ENCODE data around the gene JPT1.
A peak's percentile ranks its signal among the peaks of the same experiment; 100 is the strongest.
"Not testable (repeated sequence)": the region's sequence is repeated elsewhere in the genome, so short reads cannot be mapped to it uniquely, and the experiment has no call there.

The JPT1 gene

GRCh38 chr17:75154195-75155106 is at the start of gene JPT1:
JPT1 (minus strand) TSS chr17:75154512; CDS start chr17:75154397, 115 bp downstream.
- DNase-seq, result peak; percentile 99

- DNase-seq, result no peak
These were observed 45.7 kb upstream of the JPT1 start for GRCh38 chr17:75199886-75200618.

- DNase-seq, result no peak
These were observed 40.6 kb upstream of the JPT1 start for GRCh38 chr17:75194879-75195278.

DNA sequence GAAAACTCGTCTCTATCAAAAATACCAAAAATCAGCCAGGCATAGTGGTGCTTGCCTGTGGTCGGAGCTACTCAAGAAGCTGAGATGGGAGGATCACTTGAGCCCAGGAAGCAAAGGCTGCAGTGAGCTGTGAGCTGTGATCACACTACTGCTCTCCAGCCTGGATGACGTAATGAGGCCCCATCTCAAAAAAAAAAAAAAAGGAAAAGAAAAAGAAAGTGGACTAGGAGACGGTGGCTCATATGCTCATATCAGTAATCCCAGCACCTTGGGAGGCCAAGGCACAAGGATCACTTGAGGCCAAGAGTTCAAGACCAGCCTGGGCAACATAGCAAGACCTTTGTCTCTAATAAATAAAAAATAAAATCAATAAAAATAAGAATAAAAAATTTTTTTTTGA is 37.3 kb upstream of the JPT1 start:
- DNase-seq, result peak; percentile 80

DNA sequence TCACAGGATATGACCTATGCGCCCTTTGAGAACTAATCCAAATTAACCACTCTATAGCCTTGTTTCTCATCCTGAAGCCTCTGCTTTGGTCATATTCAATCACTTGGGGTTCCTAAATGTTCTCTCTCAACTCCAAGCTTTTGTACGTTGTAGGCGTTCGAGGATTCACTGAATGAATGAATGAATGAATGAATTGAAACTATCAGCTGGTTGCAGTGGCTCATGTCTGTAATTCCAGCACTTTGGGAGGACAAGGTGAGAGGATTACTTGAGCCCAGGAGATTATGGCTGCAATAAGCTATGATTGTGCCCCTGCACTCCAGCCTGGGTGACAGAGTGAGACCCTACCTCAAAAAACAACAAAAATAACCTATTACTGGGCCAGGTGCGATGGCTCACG is 34.3 kb upstream of the JPT1 start:
- DNase-seq, result no peak

- DNase-seq, result no peak
These were observed 29.9 kb upstream of the JPT1 start for GRCh38 chr17:75183999-75184884.

DNA sequence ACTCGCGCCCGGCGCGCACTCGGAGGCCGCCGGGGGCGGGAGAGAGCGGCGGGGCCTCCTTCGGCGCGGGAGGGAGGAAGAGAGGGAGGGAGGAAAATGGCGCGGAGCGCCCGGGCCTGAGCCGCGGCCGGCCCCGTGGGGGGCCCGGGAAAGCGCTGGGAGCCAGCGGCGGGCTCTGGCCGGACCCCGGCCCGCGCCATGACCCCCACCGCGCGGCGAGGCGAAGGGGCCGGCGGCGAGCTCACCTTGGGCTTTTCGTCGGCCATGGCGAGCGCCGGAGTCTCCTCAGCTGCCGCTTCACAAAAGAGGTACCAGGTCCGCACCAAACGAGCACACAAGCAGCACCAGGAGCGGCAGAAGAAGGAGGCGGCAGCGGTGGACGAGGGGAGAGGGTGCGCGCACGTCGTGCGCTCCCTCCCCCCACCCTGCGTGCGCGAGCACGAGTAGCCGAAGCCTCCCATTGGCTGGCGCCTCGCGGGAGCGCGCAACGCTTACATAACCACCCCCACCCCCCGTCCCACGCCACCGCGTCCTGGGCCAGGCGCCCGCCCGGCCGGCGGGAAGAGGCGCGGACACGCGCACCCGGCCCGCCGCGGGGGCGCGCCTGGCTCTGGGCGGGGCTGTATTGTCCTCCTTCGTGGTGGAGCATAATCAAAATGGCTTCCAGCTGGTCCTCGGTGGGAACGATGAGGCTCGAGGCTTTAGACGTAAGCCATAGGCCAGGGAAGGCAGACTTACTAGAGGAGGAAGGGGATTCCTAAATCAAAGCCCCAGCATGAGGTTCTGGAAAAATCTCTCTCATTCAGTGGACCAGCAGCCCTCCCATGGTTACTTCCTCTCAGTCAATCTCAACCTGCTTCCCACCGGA is 28.5 kb upstream of the JPT1 start, which contains the start of gene SUMO2:
TSS of gene SUMO2 (minus strand) at position 391 of the 868 bp plus-strand sequence. CDS start at position 266, 125 bp downstream.
- DNase-seq, result peak; percentile 95

DNA sequence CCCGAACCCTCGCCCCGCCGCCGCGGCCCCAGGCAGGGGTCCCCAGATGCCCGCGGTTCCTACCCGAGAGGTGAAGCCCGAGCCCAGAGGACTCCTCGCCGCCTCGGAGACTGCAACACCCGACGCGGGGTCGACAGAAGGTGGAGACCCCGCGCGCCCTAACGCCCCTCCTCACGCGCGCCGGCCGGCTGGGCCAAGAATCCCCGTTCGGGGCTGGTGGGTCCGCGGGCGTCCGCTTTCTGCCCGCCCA is 27.9 kb upstream of the JPT1 start:
- DNase-seq, result no peak

GRCh38 chr17:75181608-75182318 is 27.5 kb upstream of the JPT1 start:
- DNase-seq, result peak; percentile 53

DNA sequence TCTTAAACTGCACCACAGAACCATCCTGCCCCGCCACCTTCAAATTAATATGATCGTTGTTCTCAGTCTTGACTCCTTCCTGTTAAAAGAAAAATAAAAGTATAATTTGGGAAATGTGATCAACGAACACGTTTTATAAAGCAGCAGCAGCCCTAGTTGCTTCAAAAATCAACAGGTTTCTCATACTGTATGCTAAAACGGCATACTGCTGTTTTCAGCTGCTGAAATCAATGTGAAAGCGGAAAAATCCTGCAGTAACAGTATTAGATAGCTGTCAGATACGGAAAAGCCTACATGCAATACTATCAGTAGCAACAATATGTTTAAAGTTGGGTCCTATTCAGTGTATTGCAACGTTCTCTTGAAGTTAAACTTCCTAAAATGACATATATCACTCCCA is 26.8 kb upstream of the JPT1 start:
- DNase-seq, result peak; percentile 9

DNA sequence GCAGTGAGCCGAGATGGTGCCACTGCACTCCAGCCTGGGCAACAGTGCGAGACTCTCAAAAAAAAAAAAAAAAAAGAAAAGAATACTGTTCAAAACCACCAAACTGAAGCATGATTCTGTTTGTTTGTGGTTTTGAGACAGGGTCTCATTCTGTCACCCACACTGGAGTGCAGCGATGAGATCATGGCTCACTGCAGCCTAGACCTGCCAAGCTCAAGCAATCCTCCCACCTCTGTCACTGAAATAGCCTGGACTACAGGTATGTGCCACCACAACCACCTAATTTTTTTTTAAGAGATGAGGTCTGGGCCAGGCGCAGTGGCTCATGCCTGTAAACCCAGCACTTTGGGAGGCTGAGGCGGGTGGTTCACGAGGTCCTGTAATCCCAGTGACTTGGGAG is 24.1 kb upstream of the JPT1 start:
- DNase-seq, result no peak

GRCh38 chr17:75176625-75177024 is 22.3 kb upstream of the JPT1 start:
- no peak for DNase-seq

DNA sequence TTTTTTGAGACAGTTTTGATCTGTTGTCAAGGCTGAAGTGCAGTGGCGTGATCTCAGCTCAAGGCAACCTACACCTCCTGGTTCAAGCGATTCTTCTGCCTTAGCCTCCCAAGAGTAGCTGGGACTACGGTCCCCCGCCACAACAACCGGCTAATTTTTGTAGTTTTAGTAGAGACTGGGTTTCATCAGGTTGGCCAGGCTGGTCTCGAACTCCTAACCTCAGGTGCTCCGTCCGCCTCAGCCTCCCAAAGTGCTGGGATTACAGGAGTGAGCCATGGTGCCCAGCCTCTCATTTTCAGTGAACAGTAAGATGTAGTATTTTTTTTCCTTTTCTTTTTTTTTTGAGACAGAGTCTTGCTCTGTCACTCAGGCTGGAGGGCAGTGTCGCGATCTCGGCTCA is 20.7 kb upstream of the JPT1 start:
- DNase-seq, result no peak

DNA sequence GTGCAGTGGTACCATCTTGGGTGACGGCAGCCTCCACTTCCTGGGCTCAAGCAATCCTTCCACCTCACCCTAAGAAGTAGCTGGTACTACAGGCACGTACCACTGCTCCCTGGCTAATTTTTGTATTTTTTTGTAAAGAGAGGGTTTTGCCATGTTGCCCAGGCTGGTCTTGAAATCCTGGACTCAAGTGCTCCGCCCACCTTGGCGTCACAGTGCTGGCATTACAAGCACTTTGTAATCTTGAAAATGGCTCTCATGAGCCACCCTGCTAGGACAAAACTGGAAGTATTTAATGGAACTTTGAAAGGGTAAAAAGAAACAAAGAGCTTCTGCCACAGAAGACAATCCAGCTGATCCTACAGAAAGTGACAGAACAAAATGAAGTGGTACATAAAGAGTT is 19.2 kb upstream of the JPT1 start:
- DNase-seq, result no peak

GRCh38 chr17:75168998-75169397 is 14.7 kb upstream of the JPT1 start:
- DNase-seq, result no peak

DNA sequence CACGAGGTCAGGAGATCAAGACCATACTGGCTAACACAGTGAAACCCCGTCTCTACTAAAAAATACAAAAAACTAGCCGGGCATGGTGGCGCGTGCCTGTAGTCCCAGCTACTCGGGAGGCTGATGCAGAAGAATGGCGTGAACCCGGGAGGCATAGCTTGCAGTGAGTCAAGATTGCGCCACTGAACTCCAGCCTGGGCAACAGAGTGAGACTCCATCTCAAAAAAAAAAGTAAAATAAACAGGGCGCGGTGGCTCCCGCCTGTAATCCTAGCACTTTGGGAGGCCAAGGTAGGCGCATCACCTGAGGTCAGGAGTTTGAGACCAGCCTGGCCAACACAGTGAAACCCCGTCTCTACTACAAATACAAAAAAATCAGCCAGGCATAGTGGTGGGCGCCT is 10.3 kb upstream of the JPT1 start:
- DNase-seq, result not testable (repeated sequence)

GRCh38 chr17:75163074-75163473 is 8.8 kb upstream of the JPT1 start:
- DNase-seq, result no peak

DNA sequence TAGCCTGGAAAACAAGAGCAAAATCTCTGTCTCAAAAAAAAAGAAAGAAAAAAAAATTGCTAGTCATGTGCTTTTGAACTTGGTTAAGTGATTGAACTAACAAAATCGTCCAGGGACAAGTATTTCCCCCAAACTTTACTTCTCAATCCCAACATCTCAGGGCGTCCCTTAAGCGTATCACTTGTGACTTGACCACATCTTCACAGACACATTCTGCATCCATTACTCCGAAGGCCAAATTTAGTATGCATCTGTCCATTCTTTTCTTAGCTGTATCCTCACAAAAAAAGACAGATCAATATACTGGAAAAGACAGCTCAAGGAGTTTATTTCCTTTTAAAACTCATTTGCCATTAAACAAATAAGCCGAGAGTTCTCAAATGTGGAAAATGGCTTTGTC is 5.9 kb upstream of the JPT1 start:
- no peak for DNase-seq

DNA sequence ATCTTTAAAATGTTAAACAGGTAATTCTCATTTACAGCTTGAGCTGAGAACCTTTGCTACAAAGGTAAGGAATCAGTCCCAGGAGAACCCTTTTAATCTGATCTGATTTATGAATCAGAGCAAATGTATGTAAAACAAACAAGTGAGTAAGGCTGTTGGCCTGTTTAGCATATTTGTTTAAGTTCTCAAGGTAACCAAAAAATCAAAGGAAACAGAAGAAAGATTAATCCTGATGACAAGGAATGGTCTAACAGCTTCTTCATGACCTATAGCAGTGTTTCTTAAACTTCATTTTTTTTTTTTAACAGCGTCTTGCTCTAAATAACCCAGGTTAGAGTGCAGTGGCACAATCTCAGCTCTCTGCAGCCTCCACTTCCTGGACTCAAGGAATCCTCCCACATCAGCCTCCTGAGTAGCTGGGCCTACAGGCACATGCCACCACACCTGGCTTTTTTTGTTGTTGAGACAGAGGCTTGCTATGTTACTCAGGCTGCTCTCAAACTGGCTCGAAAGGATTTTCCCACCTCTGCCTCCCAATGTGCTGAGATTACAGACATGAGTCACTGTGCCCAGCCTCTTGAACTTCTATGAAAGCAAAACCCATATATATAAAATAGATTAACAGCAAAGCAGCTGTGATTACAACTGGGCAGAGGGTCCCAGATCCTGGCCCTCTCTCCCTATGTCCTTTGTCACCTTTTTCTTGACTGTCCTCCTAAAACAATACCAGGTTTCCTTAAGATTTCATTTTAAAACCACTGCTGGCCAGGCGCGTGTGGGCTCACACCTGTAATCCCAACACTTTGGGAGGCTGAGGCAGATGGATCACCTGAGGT is 5.1 kb upstream of the JPT1 start:
- DNase-seq, result no peak

- not testable (repeated sequence) for DNase-seq
These were observed 4.2 kb upstream of the JPT1 start for GRCh38 chr17:75158480-75158879.

- no peak for DNase-seq
These were observed 884 bp upstream of the JPT1 start for GRCh38 chr17:75155191-75155601.

Data from inflammatory macrophage treated with lipopolysaccharide for 4 hours (primary cell).